H1 (cell line): ENCODE data around the gene CLMP. TPM values are rescaled to one million over a fixed set of nuclear protein-coding genes. Genes with fewer than 3 reads are reported as not detected.

ENCODE experiments used
- CTCF ChIA-PET: fragments of 300-600 bp; sonication (Branson Sonifier 250); formaldehyde crosslinking; loops from one replicate; lab custom pipeline; 2021; ENCODE audit not compliant: partially characterized antibody; lab: Charles Lee
- POLR2A ChIA-PET: fragments of 300-600 bp; sonication (Branson Sonifier 250); formaldehyde crosslinking; loops from one replicate; lab custom pipeline; 2021; ENCODE audit warnings: inconsistent platforms; ENCODE audit not compliant: partially characterized antibody; lab: Charles Lee
- DNase-seq, 2 experiments: peaks; one replicate each; pipeline versions ENCODE4 v3.0.0 to v3.0.0-alpha.2; 2010 to 2022; ENCODE audit warnings: low spot score in 2 of 2, low read depth in 1 of 2, mixed read lengths in 1 of 2
- FAIRE-seq: peaks from 2 replicates; lab custom pipeline; 2011; peaks lifted over from hg19 to GRCh38; lab: Jason Lieb, UNC
- H2AFZ ChIP-seq: 2 replicates; pipeline ENCODE4 v1.8.1; 2012; ENCODE audit warnings: low read length, inconsistent platforms
- H2AK5ac ChIP-seq: 2 replicates; pipeline ENCODE4 v1.6.1; 2013; ENCODE audit warnings: low read depth, low read length
- H2BK120ac ChIP-seq: replicated peaks from 2 replicates; pipeline ENCODE3; 2013; ENCODE audit warnings: low read depth, low read length, inconsistent platforms
- H2BK12ac ChIP-seq: 2 replicates; pipeline ENCODE4 v1.6.1; 2013; ENCODE audit warnings: low read depth, low read length
- H2BK15ac ChIP-seq: 2 replicates; pipeline ENCODE4 v1.6.1; 2013; ENCODE audit warnings: low read length
- H2BK20ac ChIP-seq: 2 replicates; pipeline ENCODE4 v1.6.1; 2013; ENCODE audit warnings: low read length
- H2BK5ac ChIP-seq: 2 replicates; pipeline ENCODE4 v1.6.1; 2013; ENCODE audit warnings: low read depth, low read length
- H3K14ac ChIP-seq: 2 replicates; pipeline ENCODE4 v1.6.1; 2013; ENCODE audit warnings: inconsistent platforms; ENCODE audit not compliant: insufficient read length
- H3K18ac ChIP-seq: 2 replicates; pipeline ENCODE4 v1.6.1; 2013; ENCODE audit warnings: low read length; ENCODE audit errors: extremely low read depth
- H3K23ac ChIP-seq: 2 replicates; pipeline ENCODE4 v1.6.1; 2013; ENCODE audit warnings: inconsistent platforms; ENCODE audit not compliant: insufficient read length
- H3K23me2 ChIP-seq: 2 replicates; pipeline ENCODE4 v1.6.1; 2013; ENCODE audit warnings: low read depth, low read length
- H3K27ac ChIP-seq: 2 replicates; pipeline ENCODE4 v1.6.1; 2011; ENCODE audit warnings: low read depth, low read length, inconsistent platforms
- H3K27me3 ChIP-seq, 4 experiments: replicated peaks in 1 of 4; 1 replicate in 1 of 4; 2 replicates in 3 of 4; pipeline versions ENCODE4 v1.6.1 to v1.8.1; 2011 to 2013; ENCODE audit warnings: low read length in 3 of 4, mild to moderate bottlenecking in 3 of 4, inconsistent platforms in 2 of 4, mixed read lengths in 2 of 4, moderate library complexity in 1 of 4; ENCODE audit not compliant: control insufficient read depth in 3 of 4, insufficient read depth in 3 of 4; ENCODE audit errors: extremely low read depth in 1 of 4
- H3K36me3 ChIP-seq, 4 experiments: 2 replicates each; pipeline versions ENCODE4 v1.6.1 to v1.8.1; 2011 to 2013; ENCODE audit warnings: mild to moderate bottlenecking in 4 of 4, low read length in 3 of 4, moderate library complexity in 2 of 4, control low read depth in 1 of 4, inconsistent platforms in 1 of 4; ENCODE audit not compliant: insufficient read depth in 4 of 4, control insufficient read depth in 2 of 4
- H3K4ac ChIP-seq: replicated peaks from 2 replicates; pipeline ENCODE3; 2013; ENCODE audit warnings: low read length, low read depth, mixed read lengths, inconsistent platforms; ENCODE audit not compliant: insufficient read length
- H3K4me1 ChIP-seq, 4 experiments: replicated peaks in 1 of 4; 1 replicate in 1 of 4; 2 replicates in 3 of 4; pipeline versions ENCODE4 v1.6.1 to v1.8.1; 2011 to 2013; ENCODE audit warnings: low read length in 3 of 4, inconsistent platforms in 2 of 4, mixed read lengths in 1 of 4; ENCODE audit not compliant: insufficient read depth in 4 of 4, control insufficient read depth in 3 of 4
- H3K4me2 ChIP-seq, 2 experiments: 2 replicates each; pipeline versions ENCODE4 v1.6.1 to v1.8.1; 2011 to 2013; ENCODE audit warnings: low read depth in 2 of 2, low read length in 2 of 2, control low read depth in 1 of 2, inconsistent platforms in 1 of 2, mild to moderate bottlenecking in 1 of 2; ENCODE audit not compliant: insufficient read depth in 1 of 2
- H3K4me3 ChIP-seq, 4 experiments: fragments of 200-600, 300-600 bp in 1 of 4; sonication (generic), shearing (Covaris generic), sonication (Bioruptor Twin) in 1 of 4; 2 replicates each; pipeline versions ENCODE4 v1.5.1 to v1.8.1; 2011 to 2016; ENCODE audit warnings: low read length in 4 of 4, low read depth in 3 of 4, control low read depth in 2 of 4, inconsistent platforms in 2 of 4, mild to moderate bottlenecking in 2 of 4, mixed read lengths in 1 of 4, moderate library complexity in 1 of 4; ENCODE audit not compliant: insufficient read depth in 2 of 4; ENCODE audit errors: extremely low read depth in 1 of 4
- H3K56ac ChIP-seq: replicated peaks from 2 replicates; pipeline ENCODE3; 2013; ENCODE audit warnings: low read depth, mild to moderate bottlenecking, mixed read lengths, low read length, inconsistent platforms; ENCODE audit not compliant: insufficient read length
- H3K79me1 ChIP-seq: 2 replicates; pipeline ENCODE4 v1.6.1; 2013; ENCODE audit warnings: low read depth, low read length, control low read depth
- H3K79me2 ChIP-seq, 2 experiments: 2 replicates each; pipeline versions ENCODE4 v1.6.1 to v1.8.1; 2012 to 2013; ENCODE audit warnings: low read length in 2 of 2, mild to moderate bottlenecking in 2 of 2, inconsistent platforms in 1 of 2; ENCODE audit not compliant: insufficient read depth in 2 of 2, control insufficient read depth in 1 of 2
- H3K9ac ChIP-seq, 4 experiments: replicated peaks in 1 of 4; 1 replicate in 1 of 4; 2 replicates in 3 of 4; pipeline versions ENCODE4 v1.6.1 to v1.8.1; 2011 to 2013; ENCODE audit warnings: low read depth in 3 of 4, low read length in 3 of 4, control low read depth in 2 of 4, mild to moderate bottlenecking in 2 of 4, moderate library complexity in 2 of 4, inconsistent platforms in 1 of 4; ENCODE audit errors: extremely low read depth in 1 of 4
- H3K9me3 ChIP-seq, 2 experiments: 2 replicates each; pipeline versions ENCODE4 v1.6.1 to v1.8.1; 2012 to 2013; ENCODE audit warnings: mild to moderate bottlenecking in 2 of 2, moderate library complexity in 2 of 2, control low read depth in 1 of 2, inconsistent platforms in 1 of 2, low read depth in 1 of 2, low read length in 1 of 2, mixed read lengths in 1 of 2; ENCODE audit not compliant: insufficient read depth in 2 of 2
- H4K20me1 ChIP-seq, 2 experiments: replicated peaks in 1 of 2; 2 replicates each; pipeline versions ENCODE3 to v1.8.1; 2011 to 2013; ENCODE audit warnings: inconsistent platforms in 2 of 2, low read length in 2 of 2, mild to moderate bottlenecking in 1 of 2; ENCODE audit not compliant: insufficient read depth in 2 of 2, control insufficient read depth in 1 of 2
- H4K5ac ChIP-seq: 2 replicates; pipeline ENCODE4 v1.6.1; 2013; ENCODE audit warnings: low read length, low read depth, mixed read lengths, inconsistent platforms; ENCODE audit not compliant: insufficient read length
- H4K8ac ChIP-seq: 2 replicates; pipeline ENCODE4 v1.8.0; 2013; ENCODE audit warnings: mild to moderate bottlenecking, moderate library complexity, low read length, inconsistent platforms; ENCODE audit not compliant: insufficient read depth; ENCODE audit errors: extremely low read depth
- H4K91ac ChIP-seq: replicated peaks from 2 replicates; pipeline ENCODE3; 2013; ENCODE audit warnings: low read length, mixed read lengths, inconsistent platforms; ENCODE audit not compliant: insufficient read length
- BACH1 ChIP-seq: IDR thresholded peaks from 2 replicates; pipeline ENCODE4 v1.6.1; 2012; ENCODE audit warnings: low read length, improper control_type of control experiment
- CHD1 ChIP-seq: IDR thresholded peaks from 2 replicates; pipeline ENCODE4 v1.6.1; 2012; ENCODE audit warnings: low read depth, low read length, improper control_type of control experiment
- CREB1 ChIP-seq: IDR thresholded peaks from 2 replicates; pipeline ENCODE4 v1.6.1; 2012; ENCODE audit warnings: inconsistent platforms
- EP300 ChIP-seq, 2 experiments: IDR thresholded peaks; 1 replicate in 1 of 2; 2 replicates in 1 of 2; pipeline ENCODE4 v1.6.1; 2011 to 2012; ENCODE audit warnings: low read depth in 2 of 2, low read length in 2 of 2, mild to moderate bottlenecking in 2 of 2, borderline replicate concordance in 1 of 2, inconsistent platforms in 1 of 2, moderate library complexity in 1 of 2
- FOSL1 ChIP-seq: IDR thresholded peaks from 2 replicates; pipeline ENCODE4 v1.6.1; 2011; ENCODE audit warnings: mild to moderate bottlenecking, low read depth, low read length, moderate library complexity; ENCODE audit not compliant: insufficient read depth
- HDAC2 ChIP-seq, 2 experiments: fragments of 300-600 bp in 1 of 2; sonication (generic) in 1 of 2; IDR thresholded peaks; 2 replicates each; pipeline ENCODE4 v1.6.1; 2011 to 2012; ENCODE audit warnings: low read depth in 2 of 2, low read length in 2 of 2, mild to moderate bottlenecking in 2 of 2, moderate library complexity in 2 of 2, borderline replicate concordance in 1 of 2, inconsistent platforms in 1 of 2
- KDM1A ChIP-seq: fragments of 200-600, 300-600 bp; sonication (generic); IDR thresholded peaks from 2 replicates; pipeline ENCODE4 v1.7.1; 2016; ENCODE audit warnings: mild to moderate bottlenecking, low read length, borderline replicate concordance
- PHF8 ChIP-seq: fragments of 200-600 bp; sonication (generic); conservative IDR thresholded peaks from 2 replicates; pipeline ENCODE4 v1.7.1; 2012; ENCODE audit warnings: low read depth, mild to moderate bottlenecking, inconsistent platforms, low read length, moderate library complexity
- POLR2AphosphoS5 ChIP-seq: IDR thresholded peaks from 2 replicates; pipeline ENCODE4 v1.6.1; 2011; ENCODE audit warnings: low read depth, low read length
- SIRT6 ChIP-seq: IDR thresholded peaks from one replicate; pipeline ENCODE4 v1.7.1; 2012; ENCODE audit warnings: low read length, inconsistent platforms
- TAF7 ChIP-seq: optimal IDR thresholded peaks from 2 replicates; pipeline ENCODE3; 2011; ENCODE audit warnings: low read depth, mild to moderate bottlenecking, inconsistent platforms, low read length, moderate library complexity, borderline replicate concordance
- TBP ChIP-seq: IDR thresholded peaks from 2 replicates; pipeline ENCODE4 v1.6.1; 2011; ENCODE audit warnings: low read depth, low read length, improper control_type of control experiment
- TCF12 ChIP-seq: IDR thresholded peaks from 2 replicates; pipeline ENCODE4 v1.6.1; 2011; ENCODE audit warnings: low read depth, mild to moderate bottlenecking, low read length
- TEAD4 ChIP-seq: IDR thresholded peaks from 2 replicates; pipeline ENCODE4 v1.6.1; 2012; ENCODE audit warnings: low read depth, low read length, inconsistent platforms, mixed read lengths
- WGBS, 2 experiments: shearing (Covaris generic) in 1 of 2; methylation state at CpG; one replicate each; pipeline versions ENCODE4 v1.1.6 to v1.1.7; 2013 to 2015; ENCODE audit warnings: low lambda C conversion rate in 2 of 2, mixed read lengths in 2 of 2, inconsistent platforms in 1 of 2, low coverage in 1 of 2, missing lambda C conversion rate in 1 of 2; ENCODE audit not compliant: insufficient replicate concordance in 2 of 2, insufficient coverage in 1 of 2, insufficient read length in 1 of 2; ENCODE audit errors: extremely low coverage in 1 of 2, missing lambda C conversion rate in 1 of 2; 5-methylcytosine and 5-hydroxymethylcytosine counted together
- polyA plus RNA-seq, 7 experiments: library from polyadenylated mRNA; depleted of rRNA in 3 of 7; stranded (reverse) in 5 of 7; unstranded in 2 of 7; fragments of >200 nt in 5 of 7; fragments of 200-250 nt in 2 of 7; gene quantifications; 1 replicate in 5 of 7; 2 replicates in 1 of 7; 4 replicates in 1 of 7; pipeline versions ENCODE4 v1.2.1 to v1.2.3, GENCODE V29; 2011 to 2013; ENCODE audit warnings: missing spikeins in 2 of 7, mixed read lengths in 2 of 7
- total RNA-seq: library from RNA; stranded (reverse); fragmentation: NEBNext Ultra II Directional; extraction: Animal tissue kit (Norgen Biotek cat#: 25700); gene quantifications from 2 replicates; pipeline ENCODE4 v1.2.1, GENCODE V29; 2021

The CLMP gene
- total and polyA plus RNA-seq, 2 of the 8 experiments (the other 6 are each of a cell fraction or from before 2014, with no cell fraction given) = 9.9 to 24.1 TPM

- H3K9me3 ChIP-seq = no peaks in the 10 kb centered on the region
- no peak overlapping the region for H2BK12ac ChIP-seq
- no peak overlapping the region for H2BK120ac ChIP-seq
- no peak overlapping the region for H3K14ac ChIP-seq
- H2BK15ac ChIP-seq = no peak overlapping the region
- H3K79me2 ChIP-seq = 0 out of 4 replicates have a peak, but pooled peaks cover 0 to 4% of the 10 kb centered on the region in 2 experiments
- no peak overlapping the region for H4K91ac ChIP-seq
- no peak overlapping the region for H3K27ac ChIP-seq
- ChIA-PET POLR2A (interaction anchor here (1.3 to 1.5 kb wide), 3 partner anchors 10 to 86 kb away, joined by 3 to 4 read pairs (median 4); no protein-coding TSS in a partner anchor), CTCF (interaction anchor here (0.8 to 9.8 kb wide), 12 partner anchors 8 to 98 kb away, joined by 3 to 170 read pairs (median 11); no protein-coding TSS in a partner anchor)
- no peaks in the 10 kb centered on the region for H3K23me2 ChIP-seq
- H2BK5ac ChIP-seq = no peak overlapping the region
- no peaks in the 10 kb centered on the region; the same call in none of the 2 replicates for H3K79me1 ChIP-seq
- H2BK20ac ChIP-seq = no peak overlapping the region
- no peak overlapping the region for H3K23ac ChIP-seq
- WGBS, 2 experiments = 90% methylated on average over 8 of the region's 8 CpGs; no CpG with 5 or more reads in 1 of the 2 experiments
- H4K5ac ChIP-seq = no peak overlapping the region
- no peaks in the 10 kb centered on the region for H3K27me3 ChIP-seq
- no peaks in the 10 kb centered on the region for H4K20me1 ChIP-seq
- H3K4ac ChIP-seq = no peak overlapping the region
- DNase-seq (no peak), FAIRE-seq (no peak)
- no peak overlapping the region for H3K18ac ChIP-seq
- H3K4me1 ChIP-seq = peaks cover 0 to 2% (median 0%) of the 10 kb centered on the region in 4 experiments; a peak in 1 of 7 replicates
- H3K9ac ChIP-seq = no peak overlapping the region
- no peak overlapping the region for H2AK5ac ChIP-seq
- no peak overlapping the region for H4K8ac ChIP-seq
- H3K56ac ChIP-seq = no peak overlapping the region
- H3K4me3 ChIP-seq = no peak overlapping the region
- H3K4me2 ChIP-seq = no peak overlapping the region
- H2AFZ ChIP-seq = no peak overlapping the region
- H3K36me3 ChIP-seq = no peaks in the 10 kb centered on the region
- TF ChIP-seq TEAD4 (no peak), TCF12 (no peak), CHD1 (no peak), HDAC2 (IDR thresholded peaks at IDR 0.05; ENCODE audit: borderline replicate concordance in 1 of 2, low read depth in 2 of 2, low read length in 2 of 2) (no peak), CREB1 (no peak), TBP (no peak), FOSL1 (no peak), TAF7 (no peak), KDM1A (no peak), PHF8 (no peak), POLR2AphosphoS5 (no peak), EP300 (IDR thresholded peaks at IDR 0.05; ENCODE audit: borderline replicate concordance in 1 of 2, low read depth in 2 of 2, low read length in 2 of 2) (no peak), SIRT6 (no peak), BACH1 (no peak)
These were observed 33.5 kb downstream of the CLMP start for GRCh38 chr11:123161376-123162030.
